GM13976 (cell line): ENCODE results near the gene VSIG10L2.

Experiments used
- DNase-seq: peaks from one replicate; pipeline ENCODE4 v3.0.0; 2012; ENCODE audit warnings: low spot score
- CTCF ChIP-seq: IDR thresholded peaks from 2 replicates; pipeline ENCODE4 v1.5.1; 2012; ENCODE audit warnings: borderline replicate concordance, mild to moderate bottlenecking; ENCODE audit not compliant: insufficient read depth; ENCODE audit errors: extremely low read depth, missing control alignments, control extremely low read depth
- in situ Hi-C: fragments of 300-500 bp; cut with MboI; formaldehyde crosslinking; loops from one replicate; pipeline ENCODE4 v1.12.0; 2022; ENCODE audit warnings: low sequenced_read_pairs, mixed read lengths, inconsistent platforms; ENCODE audit not compliant: unreplicated experiment

VSIG10L2 gene

DNA sequence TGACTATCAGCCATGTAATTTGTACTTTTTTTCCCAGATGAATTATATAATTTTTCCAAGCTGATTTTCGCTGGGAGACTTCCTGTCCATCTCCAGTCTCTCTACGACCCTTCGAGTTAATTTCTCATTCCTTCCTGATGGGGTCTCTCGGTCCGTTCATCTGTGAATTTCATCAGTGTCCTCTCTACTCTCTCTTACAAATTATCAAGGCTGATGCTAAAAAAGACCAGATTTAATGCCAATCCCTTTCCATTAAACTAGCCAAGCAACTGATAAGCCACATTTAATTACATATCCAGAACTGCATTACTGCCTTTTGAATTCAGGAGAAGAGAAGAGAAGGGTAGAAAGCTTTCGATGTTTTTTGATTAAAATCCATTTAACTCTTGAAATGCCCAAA, 25.8 kb downstream of the VSIG10L2 start:
- in situ Hi-C loops: no loop called here
- TF ChIP-seq CTCF: no peak
- no peak for DNase-seq

DNA sequence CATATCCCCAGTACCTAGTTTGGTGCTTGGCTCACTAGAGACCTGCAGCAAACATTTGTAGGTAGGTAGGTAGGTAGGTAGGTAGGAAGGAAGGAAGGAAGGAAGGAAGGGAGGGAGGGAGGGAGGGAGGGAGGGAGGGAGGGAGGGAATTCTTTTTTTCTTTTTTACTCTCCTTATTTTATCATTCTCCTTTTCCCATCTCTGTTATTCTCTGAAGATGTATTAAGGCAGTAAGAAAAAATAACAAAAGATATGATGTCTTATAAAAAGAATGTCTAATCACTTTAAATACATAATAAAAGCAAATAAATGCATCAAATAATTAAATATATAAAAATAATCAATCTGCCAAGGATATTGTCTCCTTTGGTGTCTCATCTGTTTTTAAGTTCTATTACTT, 28.4 kb downstream of the VSIG10L2 start:
- no peak for DNase-seq
- no peak for TF ChIP-seq CTCF
- in situ Hi-C loops: no loop called here

- TF ChIP-seq CTCF: no peak
- no peak for DNase-seq
- in situ Hi-C loops: no loop called here
Measured at GRCh38 chr11:125975634-125976033, 29.8 kb downstream of the VSIG10L2 start.

GRCh38 chr11:125976156-125976555, 30.3 kb downstream of the VSIG10L2 start:
- no peak for DNase-seq
- in situ Hi-C loops: no loop called here
- TF ChIP-seq CTCF: no peak

GRCh38 chr11:125977333-125977732, 31.5 kb downstream of the VSIG10L2 start:
- in situ Hi-C loops: no loop called here
- no peak for TF ChIP-seq CTCF
- no peak for DNase-seq

- in situ Hi-C loops: no loop called here
- no peak for DNase-seq
- no peak for TF ChIP-seq CTCF
Measured at GRCh38 chr11:125978181-125978716, 32.4 kb downstream of the VSIG10L2 start.
